HG03095 (cell line): ENCODE measurements around the gene SLC25A45.

Source experiments
- ATAC-seq: cut with Tn5 transposase; IDR thresholded peaks from one replicate; pipeline ENCODE4 v1.9.1; 2021; ENCODE audit warnings: moderate library complexity; ENCODE audit not compliant: unreplicated experiment

SLC25A45 gene

GRCh38 chr11:65389294-65389980 lies 7.0 kb upstream of the SLC25A45 start:
- ATAC-seq = no peak

- no peak for ATAC-seq
Measured at GRCh38 chr11:65388731-65389130, 6.3 kb upstream of the SLC25A45 start.

GRCh38 chr11:65386307-65387140 lies 4.1 kb upstream of the SLC25A45 start, which contains the start of gene FRMD8:
TSS of gene FRMD8 (plus strand) at chr11:65386637. CDS start at chr11:65387037, 400 bp downstream.
- ATAC-seq = no peak

- ATAC-seq = no peak
Measured at GRCh38 chr11:65384301-65384889, 1.9 kb upstream of the SLC25A45 start.

- no peak for ATAC-seq
Measured at GRCh38 chr11:65383778-65384177, 1.3 kb upstream of the SLC25A45 start.

- ATAC-seq = no peak
Measured at GRCh38 chr11:65382804-65383368, 440 bp upstream of the SLC25A45 start.

- ATAC-seq = peak; percentile 4
Measured at GRCh38 chr11:65381716-65382032, 772 bp downstream of the SLC25A45 start.

GRCh38 chr11:65380460-65381119 lies 1.9 kb downstream of the SLC25A45 start:
- no peak for ATAC-seq

GRCh38 chr11:65379698-65380459 lies 2.6 kb downstream of the SLC25A45 start:
- no peak for ATAC-seq

GRCh38 chr11:65378928-65379638 lies 3.4 kb downstream of the SLC25A45 start:
- ATAC-seq = no peak

- ATAC-seq = no peak
Measured at GRCh38 chr11:65378208-65378927, 4.1 kb downstream of the SLC25A45 start.

- ATAC-seq = no peak
Measured at GRCh38 chr11:65377777-65378176, 4.7 kb downstream of the SLC25A45 start.

GRCh38 chr11:65377036-65377435 lies 5.4 kb downstream of the SLC25A45 start:
- ATAC-seq = no peak

GRCh38 chr11:65376138-65376713 lies 6.2 kb downstream of the SLC25A45 start:
- no peak for ATAC-seq

GRCh38 chr11:65375012-65375411 lies 7.4 kb downstream of the SLC25A45 start:
- no peak for ATAC-seq

- ATAC-seq = no peak
Measured at GRCh38 chr11:65373839-65374580, 8.4 kb downstream of the SLC25A45 start.

GRCh38 chr11:65370659-65371049 lies 11.8 kb downstream of the SLC25A45 start:
- ATAC-seq = no peak

GRCh38 chr11:65366340-65366773 lies 16.1 kb downstream of the SLC25A45 start:
- ATAC-seq = no peak
